Epidermal melanocyte (primary cell): ENCODE data around the gene NAA38.

ENCODE experiments used
- DNase-seq: peaks from one replicate; pipeline ENCODE4 v3.0.0; 2011; ENCODE audit warnings: low spot score; ENCODE audit not compliant: insufficient read length

Gene NAA38

GRCh38 chr17:7856811-7857712 lies at the start of gene NAA38:
Gene NAA38 (minus strand): TSS chr17:7857559. CDS start chr17:7857463, 96 bp downstream.
- DNase-seq: peak; percentile 98

- DNase-seq: peak; percentile 3
Measured at GRCh38 chr17:7903154-7904103, 46.1 kb upstream of the NAA38 start.

DNA sequence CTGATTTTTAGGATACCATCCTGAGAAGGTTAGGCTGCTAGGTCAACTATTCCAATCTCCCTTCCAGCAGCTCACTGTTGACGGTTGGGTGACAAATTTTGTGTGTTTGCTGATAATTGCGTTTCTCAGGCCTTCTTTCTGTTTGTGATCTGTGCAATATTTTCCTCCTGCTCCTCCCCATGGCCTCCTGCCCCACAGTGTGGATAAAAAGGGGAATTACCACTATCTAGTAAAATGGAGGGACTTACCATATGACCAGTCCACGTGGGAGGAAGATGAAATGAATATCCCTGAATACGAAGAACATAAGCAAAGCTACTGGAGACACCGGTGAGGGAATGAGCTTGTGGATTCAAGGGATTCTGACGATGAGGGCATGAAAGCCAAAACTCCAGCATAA lies 40.4 kb upstream of the NAA38 start:
- DNase-seq: no peak

DNA sequence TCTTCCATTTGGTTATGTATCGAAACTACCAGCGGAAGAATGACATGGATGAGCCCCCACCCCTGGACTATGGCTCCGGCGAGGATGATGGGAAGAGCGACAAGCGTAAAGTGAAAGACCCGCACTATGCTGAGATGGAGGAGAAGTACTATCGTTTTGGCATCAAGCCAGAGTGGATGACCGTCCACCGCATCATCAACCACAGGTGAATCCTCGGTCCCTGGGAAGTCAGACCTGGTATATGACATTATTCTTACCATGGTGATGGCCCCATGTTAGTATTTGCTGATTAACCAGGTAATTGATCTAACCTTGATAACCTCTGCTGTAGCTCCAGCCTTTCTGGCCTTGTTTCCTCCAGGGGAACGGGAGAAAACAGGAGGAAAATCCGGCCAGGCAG lies 39.7 kb upstream of the NAA38 start:
- no peak for DNase-seq

DNA sequence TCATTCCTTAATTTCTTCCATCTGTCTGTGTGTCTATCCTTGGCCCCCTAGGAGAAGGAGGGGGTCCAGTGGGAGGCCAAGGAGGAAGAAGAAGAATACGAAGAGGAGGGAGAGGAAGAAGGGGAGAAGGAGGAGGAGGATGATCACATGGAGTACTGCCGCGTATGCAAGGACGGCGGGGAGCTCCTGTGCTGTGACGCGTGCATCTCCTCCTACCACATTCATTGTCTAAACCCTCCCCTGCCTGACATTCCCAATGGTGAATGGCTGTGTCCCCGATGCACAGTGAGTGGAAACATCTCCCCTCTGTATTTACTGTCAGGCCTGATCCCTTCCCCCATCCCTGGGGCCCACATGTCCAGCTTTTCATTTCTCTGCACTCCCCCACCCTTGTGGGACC lies 37.5 kb upstream of the NAA38 start:
- DNase-seq: no peak

DNA sequence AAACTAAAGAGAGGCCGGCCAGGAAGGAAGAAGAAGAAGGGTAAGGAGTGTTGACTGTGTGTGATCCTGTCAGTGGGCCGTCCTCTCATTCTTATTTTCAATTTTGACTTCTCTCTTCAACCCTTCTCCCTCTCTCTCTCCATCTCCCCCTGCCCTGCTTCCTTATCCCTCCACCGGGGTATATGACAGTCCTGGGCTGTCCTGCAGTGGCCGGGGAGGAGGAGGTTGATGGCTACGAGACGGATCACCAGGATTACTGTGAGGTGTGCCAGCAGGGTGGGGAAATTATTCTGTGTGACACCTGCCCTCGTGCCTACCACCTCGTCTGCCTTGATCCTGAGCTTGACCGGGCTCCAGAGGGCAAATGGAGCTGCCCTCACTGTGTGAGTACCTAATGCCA lies 36.9 kb upstream of the NAA38 start:
- DNase-seq: no peak

GRCh38 chr17:7893187-7893880 lies 36.0 kb upstream of the NAA38 start:
- DNase-seq: no peak

GRCh38 chr17:7889166-7889955 lies 32.0 kb upstream of the NAA38 start:
- DNase-seq: peak; percentile 97

DNA sequence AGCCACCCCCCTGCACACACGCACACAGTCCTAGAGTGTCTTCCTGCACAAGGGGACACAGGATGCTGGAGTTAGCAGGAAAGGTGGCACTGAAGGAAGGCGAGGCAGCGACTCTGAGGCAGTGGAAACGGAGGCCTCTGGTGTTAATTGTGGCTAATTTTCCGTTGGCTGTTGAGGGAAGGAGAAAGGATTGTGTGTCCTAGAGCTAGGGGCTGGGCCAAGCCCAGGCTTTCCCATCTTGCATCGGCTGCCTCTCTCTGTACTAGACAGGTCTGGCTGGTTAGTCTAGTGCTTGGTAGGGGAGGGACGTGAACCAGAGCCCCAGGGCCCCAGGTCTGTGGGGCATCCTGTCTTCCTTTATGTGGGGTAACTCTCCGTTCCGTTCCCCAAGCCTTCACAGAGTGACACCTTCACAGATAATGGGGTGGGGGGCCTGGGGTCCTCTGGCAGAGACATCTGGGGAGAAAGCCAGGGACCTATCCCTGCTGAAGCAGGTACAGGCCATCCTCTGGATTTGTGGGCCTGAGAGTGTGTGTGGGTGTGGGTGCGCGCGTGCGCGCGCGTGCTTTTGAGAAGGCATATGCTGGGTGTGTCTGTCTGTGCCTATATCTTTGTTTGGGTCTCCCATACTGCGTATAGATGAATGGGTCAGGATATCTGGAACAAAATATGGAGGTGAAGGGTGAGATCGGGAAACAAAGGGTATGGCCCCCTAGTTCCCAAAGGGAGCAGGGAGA lies 31.0 kb upstream of the NAA38 start, which contains the start of gene CHD3:
Gene CHD3 (plus strand): TSS at position 606 of the 737 bp plus-strand sequence. CDS start 212 bp downstream, outside the sequence.
- no peak for DNase-seq

- peak; percentile 97 for DNase-seq
Measured at GRCh38 chr17:7887482-7888183, 30.3 kb upstream of the NAA38 start.

GRCh38 chr17:7887038-7887481 lies 29.7 kb upstream of the NAA38 start:
- no peak for DNase-seq

DNA sequence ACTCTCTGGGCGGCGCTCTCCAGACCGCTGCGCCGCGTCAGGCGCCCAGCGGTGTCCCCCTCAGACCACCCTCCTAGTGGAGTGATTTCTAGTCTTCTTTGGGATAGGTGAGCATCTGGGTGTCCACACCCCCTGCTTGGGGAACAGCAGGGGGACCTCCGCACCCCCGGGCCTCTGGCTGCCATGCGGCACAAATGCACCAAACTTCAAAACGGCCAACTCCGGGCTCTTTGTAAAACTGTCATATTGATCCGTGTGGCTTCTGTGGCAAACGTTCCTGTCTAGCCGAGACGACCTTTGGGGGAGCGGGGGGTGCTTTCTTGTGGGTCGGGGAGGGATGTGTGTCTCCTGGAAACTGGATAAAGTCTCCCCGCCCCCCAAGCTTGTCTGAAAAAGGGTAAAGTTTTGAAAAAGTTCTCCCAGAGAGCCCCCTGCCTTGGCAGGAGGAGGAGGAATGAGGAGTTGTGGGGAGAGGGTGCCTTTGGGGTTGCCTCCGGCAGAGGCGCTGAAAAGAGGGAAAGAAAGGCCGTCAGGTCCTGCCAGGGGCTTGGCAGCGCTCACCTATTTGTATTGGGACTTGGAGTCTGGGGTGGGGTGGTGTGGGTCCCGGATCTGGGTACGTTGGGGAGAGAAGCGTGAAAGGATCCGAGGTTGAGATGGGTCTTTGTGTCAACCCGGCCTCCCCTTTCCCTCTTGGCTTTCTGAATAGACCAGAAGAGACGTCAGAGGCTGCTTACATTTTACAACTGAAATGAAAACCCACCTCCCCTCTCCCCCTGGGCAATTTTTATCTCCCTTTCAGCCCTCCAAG lies 29.1 kb upstream of the NAA38 start:
- DNase-seq: no peak

GRCh38 chr17:7885367-7886226 lies 28.2 kb upstream of the NAA38 start:
- DNase-seq: peak; percentile 56

GRCh38 chr17:7884581-7885366 lies 27.4 kb upstream of the NAA38 start:
- DNase-seq: no peak

GRCh38 chr17:7883781-7884386 lies 26.5 kb upstream of the NAA38 start:
- DNase-seq: no peak

DNA sequence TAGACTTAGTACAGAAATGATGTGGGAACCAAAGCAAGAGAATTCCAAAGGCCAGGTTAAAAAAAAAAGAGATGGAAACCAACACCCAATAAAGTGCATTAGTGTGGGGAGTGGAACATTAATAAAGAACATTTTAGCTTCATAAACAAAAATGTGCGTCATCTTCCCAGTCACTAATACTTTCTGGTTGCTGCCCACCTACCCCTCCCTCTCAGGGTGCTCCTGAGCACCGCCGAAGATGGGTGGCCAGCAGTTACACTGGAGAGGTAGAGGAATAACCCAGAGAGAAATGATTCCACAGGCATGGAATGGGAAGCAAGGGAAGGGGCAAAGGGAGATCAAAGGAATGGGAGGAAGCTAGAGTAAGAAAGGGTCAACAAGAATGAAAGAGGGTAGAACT lies 25.3 kb upstream of the NAA38 start:
- DNase-seq: no peak
